ENCODE measurements around the gene LRIT2.

- TF ChIP-seq CTCF (conservative IDR thresholded peaks at IDR 0.05; ENCODE audit: low read depth, low read length) (no peak), EZH2 (IDR thresholded peaks at IDR 0.05; ENCODE audit: low read length, unreplicated experiment) (no peak)
Observed at GRCh38 chr10:84269773-84270172, 44.4 kb upstream of the LRIT2 start.

Measured in PC-3 (cell line).